HG02970 (cell line): ENCODE measurements around the gene CADPS2.
A peak's percentile ranks its signal among the peaks of the same experiment; 100 is the strongest.

ENCODE experiments used
- ATAC-seq: cut with Tn5 transposase; IDR thresholded peaks from one replicate; pipeline ENCODE4 v1.9.1; 2021; ENCODE audit warnings: mild to moderate bottlenecking, moderate library complexity, moderate number of reproducible peaks; ENCODE audit not compliant: unreplicated experiment, low FRiP score

The CADPS2 gene

GRCh38 chr7:122413339-122413738, 472.9 kb downstream of the CADPS2 start:
- no peak for ATAC-seq

- no peak for ATAC-seq
Observed at GRCh38 chr7:122412883-122413282, 473.4 kb downstream of the CADPS2 start.

- no peak for ATAC-seq
Observed at GRCh38 chr7:122412441-122412840, 473.8 kb downstream of the CADPS2 start.

- no peak for ATAC-seq
Observed at GRCh38 chr7:122407195-122407594, 479.1 kb downstream of the CADPS2 start.

GRCh38 chr7:122403113-122403512, 483.1 kb downstream of the CADPS2 start:
- no peak for ATAC-seq

- ATAC-seq: no peak
Observed at GRCh38 chr7:122402235-122402634, 484.0 kb downstream of the CADPS2 start.

GRCh38 chr7:122397381-122397780, 488.9 kb downstream of the CADPS2 start:
- ATAC-seq: no peak

- no peak for ATAC-seq
Observed at GRCh38 chr7:122394512-122394911, 491.7 kb downstream of the CADPS2 start.

- no peak for ATAC-seq
Observed at GRCh38 chr7:122384528-122384927, 501.7 kb downstream of the CADPS2 start.

GRCh38 chr7:122383934-122384333, 502.3 kb downstream of the CADPS2 start:
- peak; percentile 77 for ATAC-seq

- ATAC-seq: no peak
Observed at GRCh38 chr7:122380992-122381391, 505.3 kb downstream of the CADPS2 start.

GRCh38 chr7:122379491-122379890, 506.8 kb downstream of the CADPS2 start:
- no peak for ATAC-seq

GRCh38 chr7:122369756-122370155, 516.5 kb downstream of the CADPS2 start:
- no peak for ATAC-seq

- no peak for ATAC-seq
Observed at GRCh38 chr7:122364761-122365280, 521.4 kb downstream of the CADPS2 start.

GRCh38 chr7:122363144-122363543, 523.1 kb downstream of the CADPS2 start:
- no peak for ATAC-seq

- ATAC-seq: no peak
Observed at GRCh38 chr7:122362473-122362872, 523.8 kb downstream of the CADPS2 start.

GRCh38 chr7:122354656-122355055, 531.6 kb downstream of the CADPS2 start:
- no peak for ATAC-seq

- ATAC-seq: no peak
Observed at GRCh38 chr7:122352454-122352853, 533.8 kb downstream of the CADPS2 start.

- ATAC-seq: no peak
Observed at GRCh38 chr7:122350701-122351100, 535.6 kb downstream of the CADPS2 start.

GRCh38 chr7:122344303-122344620, 542.0 kb downstream of the CADPS2 start:
- ATAC-seq: no peak

GRCh38 chr7:122343601-122344302, 542.5 kb downstream of the CADPS2 start:
- ATAC-seq: no peak

- no peak for ATAC-seq
Observed at GRCh38 chr7:122340427-122340826, 545.8 kb downstream of the CADPS2 start.
